HG03108 (cell line): ENCODE data around the gene C1QC.

ENCODE experiments used
- ATAC-seq: cut with Tn5 transposase; IDR thresholded peaks from one replicate; pipeline ENCODE4 v1.9.1; 2021; ENCODE audit warnings: moderate library complexity; ENCODE audit not compliant: unreplicated experiment

The C1QC gene

DNA sequence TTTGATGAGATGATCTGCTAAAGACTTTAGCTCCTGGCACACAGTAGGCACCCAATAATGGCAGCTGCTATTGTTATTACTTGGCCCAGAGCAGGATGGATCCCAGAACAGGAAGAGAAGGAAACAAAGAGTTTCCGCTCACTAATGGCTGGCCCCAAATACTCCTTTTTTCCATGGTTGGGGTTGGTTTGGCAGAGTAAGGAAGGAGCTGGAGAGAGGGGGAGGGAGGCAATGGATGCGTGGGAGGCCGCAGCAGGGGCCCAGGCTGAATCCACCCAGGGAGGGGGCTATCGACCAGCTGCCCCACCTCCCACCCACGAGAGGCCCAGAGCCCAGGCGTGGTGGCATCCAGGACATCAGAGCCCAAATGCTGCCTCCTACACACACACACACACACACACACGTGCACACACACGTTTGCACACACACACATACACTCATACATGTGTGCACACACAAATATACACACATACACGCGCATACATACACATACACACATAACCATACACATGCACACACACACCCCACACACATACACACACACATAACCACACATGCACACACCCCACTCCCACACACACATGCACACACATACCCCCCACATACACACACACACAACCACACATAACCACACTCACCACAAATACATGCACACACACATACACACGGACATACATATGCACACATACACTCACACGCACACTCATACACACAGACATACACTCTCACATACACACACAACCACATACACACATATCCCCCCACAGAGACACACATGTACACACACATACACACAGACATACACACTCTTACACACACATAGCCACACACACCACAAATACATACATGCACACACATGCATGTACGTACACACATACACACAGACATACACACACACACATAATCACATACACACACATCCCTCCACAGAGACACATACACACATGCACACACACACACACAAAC, 34.8 kb downstream of the C1QC start:
- no peak for ATAC-seq

DNA sequence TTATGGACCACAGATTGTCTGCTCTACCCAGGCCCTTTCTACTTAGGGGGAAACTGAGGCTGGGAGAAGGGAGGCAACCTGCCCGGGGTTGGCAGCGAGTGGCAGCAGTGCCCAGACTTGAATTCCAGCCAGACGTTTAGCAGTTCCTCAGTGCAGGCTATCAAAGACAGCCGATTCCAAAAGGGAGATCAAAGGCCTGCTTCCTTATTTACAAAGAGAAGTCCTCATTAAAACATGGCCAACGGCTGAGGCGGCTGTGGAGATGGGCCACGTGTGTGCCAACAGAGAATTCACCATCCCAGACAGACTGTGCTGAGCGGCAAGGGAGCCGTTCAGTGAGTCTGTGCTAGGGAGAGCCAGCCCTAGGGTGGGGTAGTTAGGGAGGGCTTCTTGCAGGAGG, 37.3 kb downstream of the C1QC start:
- ATAC-seq, result no peak

DNA sequence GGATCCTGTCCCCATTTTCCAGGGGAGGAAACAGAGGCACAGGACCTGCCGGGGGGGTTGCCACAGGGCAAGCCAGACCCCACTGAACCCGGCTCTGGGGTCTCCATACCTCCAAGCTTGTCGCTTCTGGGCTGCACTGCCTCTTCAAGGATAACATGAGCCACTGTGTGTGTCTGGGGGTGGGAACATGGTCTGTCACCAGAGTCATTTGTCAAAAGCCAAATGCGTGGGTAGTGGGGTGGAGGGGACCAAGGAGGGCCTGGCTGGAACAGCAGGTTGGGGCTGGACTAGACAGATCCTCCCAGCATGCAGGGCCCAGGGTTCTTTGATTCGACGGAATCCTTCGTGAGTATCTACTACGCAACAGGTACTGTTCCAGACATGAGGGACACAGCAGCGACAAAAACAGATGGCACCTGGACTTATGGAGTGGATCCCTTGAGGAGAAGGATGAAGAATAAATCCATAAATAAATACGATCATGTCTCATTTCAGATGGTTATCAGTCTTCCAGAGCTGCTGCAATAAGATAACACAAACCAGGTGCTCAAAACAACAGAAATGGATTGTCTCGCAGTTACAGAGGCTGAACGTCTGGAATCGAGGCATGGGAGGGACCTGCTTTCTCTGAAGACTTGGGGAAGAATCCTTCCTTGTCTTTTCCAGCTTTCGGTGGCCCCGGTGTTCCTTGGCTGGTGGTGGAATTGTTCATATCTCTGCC, 38.3 kb downstream of the C1QC start:
- no peak for ATAC-seq

DNA sequence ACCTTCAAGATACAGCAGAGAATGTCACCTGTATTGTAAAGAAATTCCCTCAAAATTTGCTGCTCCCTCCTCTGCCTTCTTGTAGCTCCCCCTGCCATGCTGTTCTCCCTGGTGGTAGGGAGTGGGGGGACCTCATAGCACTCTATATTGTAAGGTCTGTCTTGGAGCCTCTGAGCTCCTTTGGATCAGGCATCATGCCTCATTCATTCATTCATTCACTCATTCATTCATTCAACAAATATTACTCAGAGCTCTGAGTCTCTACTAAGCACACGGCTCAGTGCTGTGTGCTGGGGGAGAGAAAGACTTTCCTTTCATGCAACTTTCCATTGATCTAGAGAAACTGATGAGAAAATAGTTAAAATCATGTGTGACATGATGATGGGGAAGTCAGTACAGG, 40.1 kb downstream of the C1QC start:
- no peak for ATAC-seq

DNA sequence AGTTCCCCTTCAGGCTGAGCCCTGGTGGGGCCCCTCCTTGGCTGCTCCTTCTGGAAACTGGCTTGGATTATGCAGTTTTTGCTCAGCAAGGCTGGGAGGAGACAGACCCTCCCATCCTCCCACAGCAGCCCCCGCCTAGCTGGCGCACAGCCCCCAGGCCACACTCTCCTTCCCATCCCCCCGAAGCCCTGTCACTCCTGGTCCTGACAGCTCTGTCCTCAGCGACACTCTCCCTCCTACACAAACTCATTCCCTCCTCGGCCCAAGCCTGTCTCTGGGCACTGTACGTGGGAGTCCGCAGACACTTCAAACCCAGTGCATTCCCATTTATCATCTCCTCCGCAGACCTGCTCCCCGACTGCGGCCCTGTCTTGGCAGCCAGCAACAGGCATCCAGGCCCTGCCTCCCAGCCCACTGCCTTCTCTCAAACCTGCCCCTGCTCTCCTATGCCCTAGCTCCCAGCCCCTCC, 42.2 kb downstream of the C1QC start:
- no peak for ATAC-seq

DNA sequence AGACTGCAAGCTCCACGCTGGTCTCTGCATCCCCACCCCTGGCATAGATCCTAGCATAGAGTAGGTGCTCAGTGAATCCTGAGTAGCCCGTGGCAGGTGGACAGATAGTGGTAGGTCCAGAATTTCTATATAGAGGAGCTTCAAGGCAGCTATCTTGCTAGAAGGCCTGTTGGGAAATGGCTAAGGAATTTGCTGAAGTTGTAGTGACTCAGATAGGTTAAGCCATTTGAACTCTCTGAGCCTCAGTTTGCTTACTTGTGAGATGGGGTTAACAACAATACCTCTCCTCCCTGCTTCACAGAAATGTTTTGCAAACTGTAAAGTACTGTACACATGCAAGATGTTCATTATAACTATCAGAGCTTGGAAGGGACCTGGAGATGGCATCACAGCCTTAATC, 43.8 kb downstream of the C1QC start:
- no peak for ATAC-seq

DNA sequence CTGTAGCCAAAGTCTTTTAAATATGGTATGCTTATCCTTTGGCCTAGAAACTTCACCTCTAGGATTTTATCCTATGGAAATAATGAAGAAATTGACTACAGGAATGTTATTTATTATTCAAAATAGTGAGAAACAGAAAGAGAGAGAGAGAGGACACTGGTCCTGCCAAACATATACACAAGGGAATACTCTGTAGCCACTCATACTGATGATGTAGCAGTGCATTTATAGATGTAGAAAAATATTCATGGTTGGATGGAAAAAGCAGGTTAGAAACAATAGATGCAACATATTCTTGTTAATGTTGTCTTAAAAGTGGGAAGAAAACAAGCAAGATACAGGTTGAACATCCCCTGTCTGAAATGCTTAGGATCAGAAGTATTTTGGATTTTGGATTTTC, 45.0 kb downstream of the C1QC start:
- no peak for ATAC-seq

DNA sequence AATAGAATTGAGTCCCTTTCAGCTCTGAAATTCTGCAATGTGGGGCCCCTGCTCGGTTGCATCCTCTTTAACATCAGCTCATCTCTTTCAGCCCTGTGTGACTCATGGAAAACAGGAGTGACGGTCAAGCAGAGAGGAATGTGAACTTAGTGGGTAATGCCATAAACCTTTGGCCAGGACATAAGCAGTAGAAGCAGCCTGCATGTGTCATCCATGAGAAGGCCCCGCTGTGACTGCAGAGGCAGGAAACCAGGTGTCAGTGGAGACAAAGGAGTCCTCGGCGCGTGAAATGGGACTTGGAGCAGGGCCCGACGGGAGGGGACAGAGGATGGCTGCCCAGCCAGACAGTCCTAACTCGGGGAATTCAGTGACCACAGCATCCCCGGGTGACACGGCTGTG, 46.1 kb downstream of the C1QC start:
- ATAC-seq, result no peak

DNA sequence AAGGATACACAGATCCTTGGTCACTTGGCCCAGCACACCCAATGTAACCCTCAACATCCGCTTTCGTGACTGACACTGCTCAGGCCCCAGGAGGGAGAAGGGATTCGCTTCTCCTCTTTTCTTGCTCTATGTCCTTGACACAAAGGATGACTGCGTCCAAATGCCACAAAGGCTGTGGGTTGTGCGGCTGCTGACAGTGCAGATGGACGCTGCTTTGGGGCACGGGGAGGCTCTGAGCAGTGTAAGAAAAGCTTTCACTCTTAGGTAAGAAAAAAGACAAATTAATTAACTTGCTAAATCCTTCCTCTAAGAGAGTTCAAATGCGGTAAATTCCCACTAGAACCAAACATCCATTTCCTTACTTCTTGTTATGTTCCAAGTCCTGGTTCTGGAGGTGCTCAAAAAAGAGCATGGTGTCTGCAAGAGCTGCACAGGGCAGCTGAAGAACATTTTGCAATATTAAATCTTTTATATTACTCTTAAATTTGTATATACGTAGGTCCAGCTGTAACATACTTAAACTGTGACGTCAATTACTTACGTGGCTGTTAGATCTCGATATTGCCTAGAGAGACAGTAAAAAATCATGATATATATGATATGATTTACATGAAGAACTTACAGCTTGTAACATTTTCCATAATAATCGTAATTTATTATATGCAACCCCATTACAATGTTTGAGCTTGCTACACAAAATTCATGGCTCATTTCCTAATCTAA, 47.8 kb downstream of the C1QC start:
- no peak for ATAC-seq

DNA sequence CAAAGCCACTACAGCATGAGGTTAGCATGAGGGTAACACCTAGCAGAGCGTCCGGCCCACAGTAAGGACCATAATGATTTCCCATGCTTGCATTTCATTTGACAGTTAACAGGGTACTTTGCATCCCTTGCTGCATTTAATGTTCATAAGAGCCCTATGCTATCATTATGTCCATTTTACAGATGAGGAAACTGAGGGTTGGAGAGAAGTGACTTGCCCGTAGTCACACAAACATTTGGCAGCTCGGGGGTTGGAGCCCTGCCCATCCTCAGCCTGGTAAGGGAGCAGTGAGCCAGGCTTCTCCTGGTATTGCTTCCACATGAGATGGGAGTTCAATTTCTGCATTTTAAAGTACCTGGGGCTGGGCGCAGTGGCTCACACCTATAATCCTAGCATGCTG, 50.7 kb downstream of the C1QC start:
- ATAC-seq, result no peak

DNA sequence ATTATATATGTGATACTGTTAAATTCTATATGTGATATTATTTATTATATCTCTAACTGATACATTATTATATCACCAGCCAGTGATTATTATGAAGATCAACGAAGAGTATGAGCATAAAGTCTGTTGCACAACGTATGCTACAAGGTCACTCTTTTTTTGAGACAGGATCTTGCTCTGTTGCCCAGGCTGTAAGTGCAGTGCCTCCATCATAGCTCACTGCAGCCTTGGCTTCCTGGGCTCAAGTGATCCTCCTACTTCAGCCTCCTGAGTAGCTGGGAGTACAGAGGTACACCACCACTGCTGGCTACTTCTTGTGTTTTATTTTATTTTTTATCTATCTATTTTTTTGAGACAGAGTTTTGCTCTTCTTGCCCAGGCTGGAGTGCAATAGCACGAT, 53.2 kb downstream of the C1QC start:
- ATAC-seq, result no peak
